Stimulated activated CD4-positive, alpha-beta T cell treated with anti-CD3 and anti-CD28 coated beads, Interleukin-2, amount 100 ng/mL, for 24 hours (primary cell): Measurements from ENCODE around the gene WSCD2.

ENCODE experiments used
- DNase-seq, 2 donors: peaks; one replicate each; pipeline ENCODE4 v3.0.0-alpha.2; 2020

WSCD2 gene

GRCh38 chr12:108131035-108131434 lies 1.9 kb downstream of the WSCD2 start:
- DNase-seq: no peak

DNA sequence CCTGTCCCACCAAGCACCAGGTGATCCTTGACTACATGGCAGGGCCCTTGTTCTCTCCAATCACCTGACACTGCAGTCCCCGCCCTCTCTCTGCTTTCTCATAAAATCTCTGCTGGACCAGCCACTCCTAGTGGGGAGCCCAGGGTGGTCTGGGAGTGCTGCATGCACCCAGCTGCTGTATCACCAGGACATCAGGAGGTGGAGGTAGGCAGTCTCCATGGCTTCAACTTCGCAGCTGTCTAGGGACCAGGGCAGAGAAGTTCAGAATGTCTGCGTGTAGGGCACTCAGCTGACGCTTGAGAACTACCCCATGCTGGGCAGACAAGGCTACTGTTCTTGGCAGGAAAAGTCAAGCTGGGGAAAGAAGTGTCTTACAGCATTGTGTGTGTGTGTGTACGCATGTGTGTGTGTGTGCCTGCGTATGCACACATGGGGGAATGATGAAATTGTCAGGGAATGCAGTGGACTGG lies 2.6 kb downstream of the WSCD2 start:
- DNase-seq: no peak

DNA sequence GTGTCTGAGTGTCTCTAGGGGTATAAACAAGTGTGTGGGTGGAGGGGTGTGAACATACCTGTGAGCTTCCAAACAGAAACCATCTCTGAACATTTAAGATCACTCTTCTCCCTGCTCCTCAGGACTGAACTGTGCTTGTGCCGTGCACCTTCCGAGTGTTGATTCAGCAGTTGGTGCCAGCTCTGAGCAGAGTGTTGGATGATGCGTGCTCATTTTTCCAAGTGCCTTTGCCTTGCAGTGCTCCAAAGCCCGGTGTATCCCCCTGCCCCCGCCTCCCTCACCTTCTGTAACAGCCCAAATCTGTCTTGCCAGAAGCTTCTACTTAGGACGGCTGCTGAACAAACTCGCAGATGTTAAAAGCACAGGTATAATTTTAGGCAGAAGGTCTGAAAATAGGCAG lies 4.4 kb downstream of the WSCD2 start:
- DNase-seq: no peak

DNA sequence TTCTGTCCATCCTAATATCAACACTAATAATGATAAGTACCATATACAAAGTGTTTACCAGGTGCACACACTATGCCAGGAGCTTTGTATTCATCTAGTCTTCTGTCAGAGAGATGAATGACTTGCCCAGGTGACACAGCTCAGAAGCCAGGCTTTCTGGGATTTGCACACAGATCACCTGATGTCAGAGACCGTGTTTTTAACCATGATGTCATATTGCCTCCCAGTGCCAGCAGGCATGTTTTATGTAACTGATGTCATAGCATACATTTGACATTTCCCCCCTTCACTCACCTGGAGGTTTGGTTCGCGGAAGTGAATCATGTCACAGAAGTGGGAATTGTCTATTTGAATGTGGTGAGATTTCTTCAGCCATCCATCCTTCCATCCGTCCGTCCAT lies 5.7 kb downstream of the WSCD2 start:
- no peak for DNase-seq

DNA sequence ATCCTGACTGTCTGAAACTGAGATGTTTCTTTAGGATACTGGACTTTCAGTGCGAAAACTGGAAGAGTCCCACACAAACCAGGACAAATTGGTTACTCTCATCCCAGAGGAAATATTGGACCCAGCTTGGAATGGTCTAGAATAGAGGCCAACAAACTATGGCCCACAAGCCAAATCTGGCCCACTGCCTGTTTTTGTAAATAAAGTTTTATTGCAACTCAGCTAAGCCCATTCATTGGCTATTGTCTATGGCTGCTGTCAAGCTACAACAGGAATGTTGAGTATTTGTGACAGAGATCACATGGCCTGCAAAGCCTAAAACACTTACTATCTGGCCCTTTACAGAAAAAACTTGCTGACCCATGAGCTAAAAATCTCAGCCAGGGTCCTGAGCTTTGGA lies 6.5 kb downstream of the WSCD2 start:
- DNase-seq: no peak

- DNase-seq: no peak
Measured at GRCh38 chr12:108136697-108137096, 7.6 kb downstream of the WSCD2 start.

GRCh38 chr12:108139454-108139853 lies 10.4 kb downstream of the WSCD2 start:
- DNase-seq: no peak

GRCh38 chr12:108140501-108140900 lies 11.4 kb downstream of the WSCD2 start:
- no peak for DNase-seq

DNA sequence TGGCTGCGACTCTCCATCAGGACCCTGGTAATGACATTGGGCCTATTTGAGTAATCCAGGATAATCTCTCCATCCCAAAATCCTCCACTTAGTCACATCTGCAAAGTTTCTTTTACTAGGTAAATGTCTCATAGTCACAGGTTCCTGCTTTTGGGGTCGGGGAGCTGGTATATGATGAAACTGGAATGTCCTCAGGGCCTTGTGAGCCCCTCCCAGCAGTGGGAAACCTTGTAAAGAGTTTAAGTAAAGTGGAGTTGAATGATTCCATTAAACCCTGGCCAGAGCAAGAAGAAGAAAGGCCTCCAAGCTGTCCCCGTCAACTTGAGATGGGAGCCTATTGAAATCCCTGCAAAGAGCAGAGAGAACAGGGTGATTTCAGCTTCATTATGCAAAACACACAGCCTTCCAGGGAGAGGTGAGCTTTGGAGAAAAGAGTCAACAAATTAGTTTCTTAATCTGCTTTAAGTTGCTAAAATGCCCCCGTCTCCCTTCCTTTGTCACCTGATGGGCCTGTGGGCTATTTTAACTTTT lies 12.6 kb downstream of the WSCD2 start:
- no peak for DNase-seq

DNA sequence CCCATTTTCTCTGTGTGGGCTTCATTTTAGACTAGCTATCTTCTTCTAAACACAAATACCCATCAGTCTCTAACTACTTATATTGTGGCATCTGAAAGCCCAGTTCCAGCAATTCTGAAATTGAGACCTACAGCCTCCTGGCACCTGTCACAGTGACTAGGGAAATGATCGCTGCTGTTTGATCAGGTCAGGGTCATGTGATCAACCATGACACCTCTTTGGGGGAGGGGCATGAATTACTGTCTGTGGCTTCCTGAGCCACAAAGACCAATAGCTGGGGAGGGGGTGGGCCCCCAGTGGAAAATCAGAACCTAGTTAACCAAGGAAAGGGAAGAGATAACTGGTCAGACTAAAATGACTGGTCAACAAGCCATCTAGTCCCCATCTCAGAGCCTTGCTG lies 14.1 kb downstream of the WSCD2 start:
- DNase-seq: no peak

GRCh38 chr12:108144080-108144479 lies 15.0 kb downstream of the WSCD2 start:
- DNase-seq: no peak

- DNase-seq: no peak
Measured at GRCh38 chr12:108145011-108145410, 15.9 kb downstream of the WSCD2 start.

GRCh38 chr12:108146035-108146893 lies 17.2 kb downstream of the WSCD2 start:
- no peak for DNase-seq

DNA sequence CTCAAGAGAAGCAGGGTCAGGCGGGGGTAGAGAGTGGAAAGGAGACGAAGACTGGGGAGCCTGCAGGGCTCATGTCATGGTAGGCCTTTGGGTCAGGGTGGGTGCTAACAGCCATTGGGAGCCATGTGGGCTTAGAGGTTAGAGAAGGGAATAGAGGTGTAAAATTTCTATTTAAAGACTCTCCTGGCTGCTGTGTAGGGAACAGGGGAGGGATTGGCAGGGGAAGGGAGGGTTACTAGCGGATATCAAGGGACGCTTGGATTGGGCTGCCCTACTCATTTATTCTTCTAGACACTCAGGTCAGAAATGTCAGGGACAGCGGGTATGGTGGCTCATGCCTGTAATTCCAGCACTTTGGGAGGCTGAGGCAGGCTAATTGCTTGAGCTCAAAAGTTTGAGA lies 18.2 kb downstream of the WSCD2 start:
- no peak for DNase-seq

DNA sequence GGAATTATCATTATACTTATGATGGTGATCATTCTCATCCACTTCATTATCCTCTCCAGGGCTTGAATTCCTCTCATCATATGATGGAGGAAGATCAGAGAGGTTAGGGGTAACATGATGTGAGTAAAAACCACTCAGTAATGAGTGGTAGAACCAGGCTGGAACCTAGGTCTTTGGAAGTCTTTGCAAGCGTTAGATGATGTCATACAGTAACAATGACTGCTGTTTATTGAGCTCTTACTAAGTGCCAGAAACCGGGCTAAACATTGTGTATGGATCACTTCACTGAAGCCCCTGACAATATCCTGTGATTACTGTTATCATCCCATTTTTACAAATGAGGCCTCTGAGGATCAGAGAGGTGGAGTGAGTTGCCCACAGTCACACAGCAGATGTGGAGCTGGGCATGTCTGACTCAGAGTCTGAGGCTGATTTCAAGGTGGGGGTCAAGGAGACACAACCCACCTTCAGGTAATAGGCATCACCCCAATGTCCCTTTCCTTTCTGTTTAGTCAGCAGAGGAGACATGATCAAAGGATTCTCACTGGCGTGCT lies 19.5 kb downstream of the WSCD2 start:
- DNase-seq: no peak

GRCh38 chr12:108150436-108150835 lies 21.3 kb downstream of the WSCD2 start:
- DNase-seq: no peak

DNA sequence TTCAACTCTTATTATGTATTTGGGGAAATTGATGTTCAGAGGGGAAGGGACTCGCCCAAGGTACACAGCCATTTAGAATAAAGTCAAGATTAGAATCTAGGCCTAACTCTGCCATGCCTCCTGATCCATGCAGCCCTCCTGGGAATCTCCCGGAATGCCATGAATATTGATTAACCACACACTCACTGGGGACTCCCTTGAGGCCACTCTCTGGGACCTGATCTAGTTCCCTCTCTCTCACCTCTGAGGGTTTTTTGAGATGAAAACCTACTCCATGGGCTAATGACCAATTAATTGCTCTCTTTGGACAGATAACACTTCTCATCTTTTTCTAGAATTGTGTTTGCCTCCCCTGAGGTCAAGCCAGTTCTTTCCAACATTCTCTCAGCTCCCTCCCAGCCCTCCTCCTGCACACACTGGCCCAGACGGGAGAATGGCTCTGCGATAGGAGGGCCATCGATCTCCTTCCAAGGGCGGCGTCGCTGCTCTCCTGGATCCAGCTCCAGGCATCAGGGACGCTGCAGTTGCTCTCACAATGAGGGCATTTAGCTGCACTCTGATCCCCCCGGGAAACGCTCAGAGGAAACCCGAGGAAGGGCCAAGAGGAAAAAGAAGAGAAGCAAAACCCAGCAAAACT lies 22.6 kb downstream of the WSCD2 start:
- no peak for DNase-seq

DNA sequence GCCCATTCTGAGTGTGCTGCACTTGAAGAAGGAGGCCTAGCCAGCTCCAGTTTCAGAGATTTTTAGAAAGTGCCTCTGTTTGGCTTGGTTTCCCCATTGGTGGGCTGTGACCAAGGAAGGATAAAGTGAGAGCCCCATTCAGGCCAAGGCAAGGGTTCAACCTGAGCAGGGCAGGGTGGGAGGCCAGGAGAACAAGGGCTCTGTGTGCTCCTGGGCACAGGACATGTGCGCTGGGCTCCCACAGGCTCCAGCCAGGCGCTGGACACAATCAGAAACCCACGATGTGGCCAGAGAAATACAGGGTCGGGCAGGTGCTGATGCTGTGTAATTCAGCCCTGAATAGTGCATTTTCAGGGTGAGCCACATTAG lies 23.1 kb downstream of the WSCD2 start:
- DNase-seq: no peak

- DNase-seq: no peak
Measured at GRCh38 chr12:108156717-108157116, 27.6 kb downstream of the WSCD2 start.

DNA sequence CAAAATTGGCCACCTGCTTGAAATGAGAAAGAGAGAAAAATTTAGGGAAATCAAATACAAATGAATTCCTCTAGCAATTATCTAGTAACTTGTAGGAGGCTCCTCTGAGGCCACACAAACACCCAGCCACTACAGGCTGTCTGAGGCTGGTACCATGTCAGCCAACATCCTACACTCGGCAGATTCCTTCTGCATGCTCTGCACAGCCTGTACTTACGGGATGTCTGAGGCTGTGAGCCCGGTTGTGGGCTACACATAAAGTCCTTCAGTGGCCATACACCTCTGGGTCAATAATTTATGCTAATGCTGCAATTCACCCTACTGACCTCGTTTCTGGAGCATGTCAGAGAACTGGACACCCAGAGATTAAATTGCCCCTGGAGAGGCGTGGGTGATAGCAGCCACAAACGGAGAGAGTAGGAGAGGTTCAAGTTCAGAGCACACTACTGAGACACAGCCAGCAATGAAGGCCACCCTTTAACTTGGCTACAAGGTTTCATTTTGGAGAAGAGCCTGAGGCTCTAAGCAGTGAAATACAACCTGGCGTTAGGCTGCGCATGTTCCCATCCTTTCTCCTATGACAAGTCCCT lies 28.9 kb downstream of the WSCD2 start:
- no peak for DNase-seq

DNA sequence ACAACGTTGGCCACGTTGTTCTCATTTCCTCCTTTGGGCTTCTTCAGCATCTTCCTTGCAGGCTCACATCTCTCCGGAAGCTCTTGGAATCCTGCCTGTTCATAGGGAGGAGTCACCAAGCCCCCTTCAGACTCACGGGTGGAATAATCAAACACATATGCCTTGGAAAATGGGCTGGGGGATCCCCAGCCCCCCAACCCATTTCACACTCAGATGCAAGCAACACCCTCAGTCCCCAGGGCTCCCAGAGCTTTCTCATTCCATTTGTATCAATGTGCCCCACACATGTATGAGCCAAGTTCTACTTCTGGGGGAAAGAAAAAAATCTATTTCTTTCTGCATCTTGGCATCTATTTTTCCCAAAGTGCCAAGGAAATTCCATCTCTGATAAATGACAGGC lies 33.1 kb downstream of the WSCD2 start:
- DNase-seq: no peak

GRCh38 chr12:108166505-108166904 lies 37.4 kb downstream of the WSCD2 start:
- no peak for DNase-seq

GRCh38 chr12:108167974-108168373 lies 38.9 kb downstream of the WSCD2 start:
- no peak for DNase-seq

DNA sequence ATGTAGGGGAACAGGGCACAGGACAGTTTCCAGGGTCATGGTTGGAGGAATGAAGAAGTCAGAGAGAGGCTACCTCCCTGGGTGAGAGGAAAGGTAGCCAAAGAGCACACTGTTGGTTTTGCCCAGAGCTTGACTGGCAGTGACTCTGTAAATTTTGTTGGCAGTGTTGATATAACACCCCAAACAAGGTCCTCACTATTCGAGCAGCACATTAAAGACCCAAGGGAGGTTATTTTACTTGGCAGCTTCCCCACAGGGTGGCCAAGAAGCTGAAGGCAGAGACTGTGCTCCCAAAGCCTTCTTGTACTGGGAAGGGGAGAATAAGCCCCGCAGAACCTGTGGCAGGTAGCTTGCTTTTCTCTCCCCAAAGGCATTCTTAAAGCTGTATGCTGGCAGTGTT lies 40.6 kb downstream of the WSCD2 start:
- DNase-seq: no peak
